Upper lobe of left lung (tissue), 6 donors: ENCODE measurements around the gene SPRED2. TPM values are rescaled to one million over a fixed set of nuclear protein-coding genes. Genes with fewer than 3 reads are reported as not detected.

Experiments used
- ATAC-seq, 2 donors: fragments of 200-7000 bp; cut with Tn5 transposase; one replicate each; pipeline ENCODE4 v1.9.1; 2022; ENCODE audit warnings: mild to moderate bottlenecking in 2 of 2, moderate library complexity in 2 of 2; ENCODE audit not compliant: low FRiP score in 2 of 2
- DNase-seq, 2 donors: peaks; one replicate each; pipeline ENCODE4 v3.0.0-alpha.2; 2019 to 2020
- H3K27ac ChIP-seq, 4 donors: fragments of 200-600 bp; sonication (generic); one replicate each; pipeline ENCODE4 v1.5.1; 2016 to 2019
- H3K27me3 ChIP-seq, 4 donors: fragments of 200-600 bp; sonication (generic); one replicate each; pipeline ENCODE4 v1.5.1; 2017 to 2019
- H3K36me3 ChIP-seq, 4 donors: fragments of 200-600 bp; sonication (generic); one replicate each; pipeline ENCODE4 v1.5.1; 2016 to 2019
- H3K4me1 ChIP-seq, 4 donors: fragments of 200-600 bp; sonication (generic); one replicate each; pipeline ENCODE4 v1.5.1; 2018 to 2019
- H3K4me3 ChIP-seq, 4 donors: fragments of 200-600 bp; sonication (generic); one replicate each; pipeline ENCODE4 v1.5.1; 2017 to 2019; ENCODE audit warnings: mild to moderate bottlenecking in 2 of 4, moderate library complexity in 1 of 4
- H3K9me3 ChIP-seq, 4 donors: fragments of 200-600 bp; sonication (generic); one replicate each; pipeline ENCODE4 v1.5.1; 2018 to 2019
- EP300 ChIP-seq, 4 donors: sonication (generic); formaldehyde crosslinking; IDR thresholded peaks; one replicate each; pipeline ENCODE4 v1.5.1; 2017; ENCODE audit warnings: antibody characterized with exemption in 4 of 4, control low read depth in 2 of 4
- POLR2A ChIP-seq, 4 donors: fragments of 450-650 bp; IDR thresholded peaks; one replicate each; pipeline ENCODE4 v1.5.1; 2016 to 2017; ENCODE audit warnings: antibody characterized with exemption in 4 of 4, mild to moderate bottlenecking in 2 of 4
- POLR2AphosphoS5 ChIP-seq, 2 donors: sonication (generic); formaldehyde crosslinking; IDR thresholded peaks; one replicate each; pipeline ENCODE4 v1.5.1; 2017; ENCODE audit warnings: antibody characterized with exemption in 2 of 2
- WGBS, 2 donors: methylation state at CpG; one replicate each; pipeline ENCODE4 v1.1.5; 2017 to 2018; 5-methylcytosine and 5-hydroxymethylcytosine counted together
- total RNA-seq, 6 donors: library from RNA; depleted of rRNA in 4 of 6; stranded (reverse); fragments of >200 nt in 4 of 6; gene quantifications; one replicate each; pipeline versions ENCODE4 v1.1.0 to v1.2.1, GENCODE V29; 2016 to 2021
- TF ChIP-seq, protein P1 (sequence below), 6 experiments: fragments of 450-650 bp in 4 of 6; fragments of 200-600 bp in 2 of 6; sonication (generic) in 2 of 6; IDR thresholded peaks; one replicate each; pipeline ENCODE4 v1.5.1; 2016 to 2019; ENCODE audit warnings: antibody characterized with exemption in 6 of 6
- donor health status: DM: no; HTN: no; CAD: no; lungs with moderate emphysema.
- donor health status: DM: no; HTN: yes; CAD: no; lungs with severe emphysema.

Gene SPRED2
- total RNA-seq, 6 donors from 2014 or later, result 15.7 to 53.0 (median 38.1) TPM

DNA sequence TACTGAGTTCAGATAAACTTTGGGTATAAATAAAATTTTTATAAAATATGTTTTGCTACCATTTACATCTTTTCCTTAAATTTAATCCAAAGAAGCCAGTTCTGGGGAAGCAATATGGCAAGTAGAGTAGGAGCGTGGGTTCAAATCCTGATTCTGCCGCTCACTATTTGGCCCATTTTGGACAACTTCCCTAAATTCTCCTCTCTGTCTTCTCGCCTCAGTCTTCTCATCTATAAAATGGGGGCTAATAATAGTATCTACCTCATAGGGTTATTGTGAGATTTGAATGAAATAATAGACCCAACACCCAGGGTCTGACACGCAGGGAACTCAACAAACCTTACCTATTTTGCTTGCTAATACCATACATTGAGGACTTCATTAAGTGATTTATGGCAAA is 145.0 kb downstream of the SPRED2 start:
- TF ChIP-seq EP300 (IDR thresholded peaks at IDR 0.05), result no peak
- no peak for TF ChIP-seq POLR2A (IDR thresholded peaks at IDR 0.05)
- DNase-seq (no peak), ATAC-seq (no peak)
- Histone ChIP-seq H3K36me3 (no peaks in the 10 kb centered on the region), H3K27ac (no peak overlapping the region), H3K4me1 (peaks cover 4 to 7% (median 5%) of the 10 kb centered on the region in 4 donors), H3K4me3 (no peak overlapping the region), H3K27me3 (no peaks in the 10 kb centered on the region), H3K9me3 (no peaks in the 10 kb centered on the region)
- 95 to 96% methylated on average over 4 of the region's 4 CpGs for WGBS, 2 donors

DNA sequence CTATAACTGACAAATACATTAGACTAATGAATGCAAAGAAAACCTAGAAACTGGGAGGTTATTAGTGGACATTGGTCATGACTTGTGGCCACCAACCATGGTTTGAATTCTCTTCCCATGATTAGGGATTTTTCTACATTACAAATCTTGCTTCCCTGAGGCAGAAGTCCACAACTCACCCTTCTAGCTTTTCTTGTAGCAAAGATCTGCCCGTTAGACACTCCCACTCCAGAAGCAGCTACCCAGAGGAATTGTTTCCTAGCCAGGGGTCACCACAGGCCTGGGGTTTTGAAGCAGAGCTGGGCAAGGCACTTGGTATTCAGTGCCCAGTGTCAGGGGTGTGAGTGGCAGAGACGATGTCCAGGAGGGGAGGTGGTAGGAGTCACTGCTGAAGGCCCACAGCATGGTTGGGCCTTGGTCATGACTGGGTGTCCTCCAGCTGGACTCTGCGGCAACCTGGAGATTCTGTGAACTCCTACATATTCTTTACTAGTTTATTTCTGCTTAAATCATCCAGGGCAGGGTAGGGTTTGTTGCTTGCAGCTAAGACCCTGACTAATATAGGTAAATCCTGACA is 149.8 kb downstream of the SPRED2 start:
- WGBS, 2 donors, result 84 to 89% methylated on average over 3 of the region's 3 CpGs
- no peak for ATAC-seq
- Histone ChIP-seq H3K4me1 (peaks cover 24 to 37% (median 31%) of the 10 kb centered on the region in 4 donors), H3K36me3 (no peaks in the 10 kb centered on the region), H3K4me3 (no peak overlapping the region), H3K9me3 (no peaks in the 10 kb centered on the region), H3K27me3 (no peaks in the 10 kb centered on the region), H3K27ac (peak overlapping the region in 3 of 4 donors; percentile 20 to 36 (median 26))
- no peak for DNase-seq
- no peak for TF ChIP-seq POLR2AphosphoS5 (IDR thresholded peaks at IDR 0.05)
- no peak for TF ChIP-seq POLR2A (IDR thresholded peaks at IDR 0.05)
- TF ChIP-seq, protein P1, sequence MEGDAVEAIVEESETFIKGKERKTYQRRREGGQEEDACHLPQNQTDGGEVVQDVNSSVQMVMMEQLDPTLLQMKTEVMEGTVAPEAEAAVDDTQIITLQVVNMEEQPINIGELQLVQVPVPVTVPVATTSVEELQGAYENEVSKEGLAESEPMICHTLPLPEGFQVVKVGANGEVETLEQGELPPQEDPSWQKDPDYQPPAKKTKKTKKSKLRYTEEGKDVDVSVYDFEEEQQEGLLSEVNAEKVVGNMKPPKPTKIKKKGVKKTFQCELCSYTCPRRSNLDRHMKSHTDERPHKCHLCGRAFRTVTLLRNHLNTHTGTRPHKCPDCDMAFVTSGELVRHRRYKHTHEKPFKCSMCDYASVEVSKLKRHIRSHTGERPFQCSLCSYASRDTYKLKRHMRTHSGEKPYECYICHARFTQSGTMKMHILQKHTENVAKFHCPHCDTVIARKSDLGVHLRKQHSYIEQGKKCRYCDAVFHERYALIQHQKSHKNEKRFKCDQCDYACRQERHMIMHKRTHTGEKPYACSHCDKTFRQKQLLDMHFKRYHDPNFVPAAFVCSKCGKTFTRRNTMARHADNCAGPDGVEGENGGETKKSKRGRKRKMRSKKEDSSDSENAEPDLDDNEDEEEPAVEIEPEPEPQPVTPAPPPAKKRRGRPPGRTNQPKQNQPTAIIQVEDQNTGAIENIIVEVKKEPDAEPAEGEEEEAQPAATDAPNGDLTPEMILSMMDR (IDR thresholded peaks at IDR 0.05), result no peak
- no peak for TF ChIP-seq EP300 (IDR thresholded peaks at IDR 0.05)

DNA sequence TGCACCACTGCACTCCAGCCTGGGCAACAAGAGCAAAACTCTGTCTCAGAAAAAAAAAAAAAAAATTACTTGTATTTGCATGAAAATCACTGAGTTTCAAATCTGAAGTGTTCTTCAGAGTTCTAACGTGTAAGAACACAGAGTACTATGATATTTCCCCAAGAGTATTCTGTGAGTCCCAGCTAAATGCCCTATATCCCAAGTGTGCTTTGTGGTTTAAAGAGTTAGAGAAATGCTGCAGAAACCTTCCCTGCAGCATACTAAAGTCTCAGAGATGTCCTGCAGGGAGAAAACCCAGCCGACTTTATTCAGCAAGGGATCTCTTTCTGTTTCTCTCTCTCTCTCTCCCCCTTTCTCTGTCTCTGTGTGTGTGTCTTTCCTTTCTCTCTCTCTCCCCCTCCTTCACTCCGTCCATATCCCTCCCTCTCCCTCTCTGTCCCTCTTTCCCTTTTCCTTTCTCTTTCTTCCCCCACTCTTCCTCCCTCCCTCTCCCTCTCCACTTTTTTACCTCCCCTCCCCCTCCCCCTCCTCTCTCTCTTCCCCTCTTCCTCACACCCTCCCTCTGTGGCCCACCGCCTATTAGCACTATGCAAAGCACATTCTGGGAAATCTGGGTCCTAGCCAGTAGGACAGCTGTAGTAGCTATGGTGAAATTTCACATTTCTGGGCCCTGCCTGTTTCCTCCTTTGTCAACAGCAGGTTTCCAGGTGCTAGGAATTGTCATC is 150.6 kb downstream of the SPRED2 start:
- no peak for TF ChIP-seq POLR2AphosphoS5 (IDR thresholded peaks at IDR 0.05)
- TF ChIP-seq POLR2A (IDR thresholded peaks at IDR 0.05), result no peak
- TF ChIP-seq EP300 (IDR thresholded peaks at IDR 0.05), result no peak
- TF ChIP-seq, protein P1 (IDR thresholded peaks at IDR 0.05), result no peak
- ATAC-seq (peak; percentile 41 to 61), DNase-seq (peak in 1 of 2 donors; percentile 39)
- no peak overlapping the region for H3K4me3 ChIP-seq
- no peaks in the 10 kb centered on the region for H3K36me3 ChIP-seq
- peaks cover 24 to 45% (median 39%) of the 10 kb centered on the region in 4 donors for H3K4me1 ChIP-seq
- 24 to 40% methylated on average over 4 of the region's 4 CpGs for WGBS, 2 donors
- no peaks in the 10 kb centered on the region for H3K27me3 ChIP-seq
- peak overlapping the region in 2 of 4 donors; percentile 16 to 20 for H3K27ac ChIP-seq
- no peaks in the 10 kb centered on the region for H3K9me3 ChIP-seq

DNA sequence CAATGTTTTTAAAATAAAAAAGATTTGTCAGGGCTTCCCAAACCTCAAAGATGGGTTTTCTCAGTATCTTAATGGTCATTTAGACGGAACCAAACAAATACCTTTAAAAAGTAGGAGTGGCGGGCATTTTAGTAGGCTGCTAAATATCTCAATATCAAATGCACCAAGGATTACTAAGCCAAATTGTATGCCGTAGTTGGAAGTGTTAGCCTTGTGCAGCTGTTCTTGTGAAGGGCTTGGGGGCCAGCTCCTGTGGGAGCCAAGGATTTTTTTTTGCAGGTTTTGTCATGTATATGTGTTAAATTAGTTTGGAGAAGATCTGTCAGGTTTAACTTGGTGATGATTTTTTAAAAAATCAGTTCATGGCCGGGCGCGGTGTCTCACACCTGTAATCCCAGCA is 152.6 kb downstream of the SPRED2 start:
- Histone ChIP-seq H3K36me3 (no peaks in the 10 kb centered on the region), H3K27me3 (no peaks in the 10 kb centered on the region), H3K27ac (no peak overlapping the region), H3K4me1 (peaks cover 35 to 60% (median 54%) of the 10 kb centered on the region in 4 donors), H3K9me3 (no peaks in the 10 kb centered on the region), H3K4me3 (no peak overlapping the region)
- DNase-seq, result no peak
- TF ChIP-seq POLR2A (IDR thresholded peaks at IDR 0.05), result no peak
- TF ChIP-seq EP300 (IDR thresholded peaks at IDR 0.05), result no peak
- no peak for TF ChIP-seq POLR2AphosphoS5 (IDR thresholded peaks at IDR 0.05)
- TF ChIP-seq, protein P1 (IDR thresholded peaks at IDR 0.05), result no peak
- ATAC-seq, result no peak
- WGBS, 2 donors, result 90 to 92% methylated on average over 6 of the region's 6 CpGs

DNA sequence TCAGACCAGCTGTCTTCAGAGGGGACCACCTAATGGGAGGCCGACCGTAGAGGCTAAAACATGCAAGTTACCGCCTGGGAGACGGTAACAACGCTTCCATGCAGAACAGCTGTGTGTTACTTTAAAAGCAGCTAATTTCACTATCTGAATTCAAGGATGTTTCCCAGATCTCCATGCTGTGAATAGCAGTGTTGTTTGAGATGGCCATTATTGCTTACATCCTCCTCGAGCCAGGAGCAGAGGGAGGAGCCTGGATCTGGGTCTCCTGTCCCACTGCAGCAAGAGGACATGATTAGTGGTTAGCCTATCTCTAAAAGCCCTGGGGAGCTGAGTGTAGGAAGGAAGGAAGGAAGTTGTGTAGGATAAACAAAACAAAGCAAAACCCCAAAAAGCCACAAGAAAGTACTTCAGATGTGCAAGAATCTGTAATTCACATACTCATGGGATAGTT is 153.8 kb downstream of the SPRED2 start:
- no peak for DNase-seq
- 35 to 43% methylated on average over 6 of the region's 6 CpGs for WGBS, 2 donors
- ATAC-seq, result peak; percentile 9 to 24
- Histone ChIP-seq H3K4me3 (no peak overlapping the region), H3K27me3 (no peaks in the 10 kb centered on the region), H3K4me1 (peaks cover 35 to 60% (median 54%) of the 10 kb centered on the region in 4 donors), H3K27ac (peak overlapping the region; percentile 14 to 71 (median 54)), H3K36me3 (peaks cover 0 to under 1% (median under 1%) of the 10 kb centered on the region in 4 donors), H3K9me3 (no peaks in the 10 kb centered on the region)
- TF ChIP-seq EP300 (IDR thresholded peaks at IDR 0.05) (no peak), POLR2A (IDR thresholded peaks at IDR 0.05) (no peak), POLR2AphosphoS5 (IDR thresholded peaks at IDR 0.05) (no peak)
- TF ChIP-seq, protein P1 (IDR thresholded peaks at IDR 0.05), result no peak
